Activated CD4-positive, alpha-beta T cell treated with anti-CD3 and anti-CD28 coated beads, Interleukin-2, amount 50 U/mL, for 24 hours (primary cell): ENCODE results near the gene FGD3.
A peak's percentile ranks its signal among the peaks of the same experiment; 100 is the strongest.

Experiments used
- DNase-seq, 2 donors: peaks; one replicate each; pipeline ENCODE4 v3.0.0-alpha.2; 2020; ENCODE audit warnings: low read depth in 1 of 2, low spot score in 1 of 2

Gene FGD3

GRCh38 chr9:93052791-93053540 is 105.6 kb downstream of the FGD3 start:
- no peak for DNase-seq

- DNase-seq, result no peak
Observed at GRCh38 chr9:93053781-93054331, 106.5 kb downstream of the FGD3 start.

- DNase-seq, result no peak
Observed at GRCh38 chr9:93054758-93055704, 107.7 kb downstream of the FGD3 start.

GRCh38 chr9:93057042-93057702 is 109.8 kb downstream of the FGD3 start:
- no peak for DNase-seq

GRCh38 chr9:93057703-93058354 is 110.5 kb downstream of the FGD3 start:
- no peak for DNase-seq

- peak; percentile 25 to 30 for DNase-seq
Observed at GRCh38 chr9:93058355-93059010, 111.2 kb downstream of the FGD3 start, which contains the start of gene SUSD3. Gene SUSD3, plus strand, starts transcription at chr9:93058701. Its CDS starts 42 bp downstream, at chr9:93058743.

GRCh38 chr9:93059011-93059714 is 111.8 kb downstream of the FGD3 start:
- DNase-seq, result no peak

DNA sequence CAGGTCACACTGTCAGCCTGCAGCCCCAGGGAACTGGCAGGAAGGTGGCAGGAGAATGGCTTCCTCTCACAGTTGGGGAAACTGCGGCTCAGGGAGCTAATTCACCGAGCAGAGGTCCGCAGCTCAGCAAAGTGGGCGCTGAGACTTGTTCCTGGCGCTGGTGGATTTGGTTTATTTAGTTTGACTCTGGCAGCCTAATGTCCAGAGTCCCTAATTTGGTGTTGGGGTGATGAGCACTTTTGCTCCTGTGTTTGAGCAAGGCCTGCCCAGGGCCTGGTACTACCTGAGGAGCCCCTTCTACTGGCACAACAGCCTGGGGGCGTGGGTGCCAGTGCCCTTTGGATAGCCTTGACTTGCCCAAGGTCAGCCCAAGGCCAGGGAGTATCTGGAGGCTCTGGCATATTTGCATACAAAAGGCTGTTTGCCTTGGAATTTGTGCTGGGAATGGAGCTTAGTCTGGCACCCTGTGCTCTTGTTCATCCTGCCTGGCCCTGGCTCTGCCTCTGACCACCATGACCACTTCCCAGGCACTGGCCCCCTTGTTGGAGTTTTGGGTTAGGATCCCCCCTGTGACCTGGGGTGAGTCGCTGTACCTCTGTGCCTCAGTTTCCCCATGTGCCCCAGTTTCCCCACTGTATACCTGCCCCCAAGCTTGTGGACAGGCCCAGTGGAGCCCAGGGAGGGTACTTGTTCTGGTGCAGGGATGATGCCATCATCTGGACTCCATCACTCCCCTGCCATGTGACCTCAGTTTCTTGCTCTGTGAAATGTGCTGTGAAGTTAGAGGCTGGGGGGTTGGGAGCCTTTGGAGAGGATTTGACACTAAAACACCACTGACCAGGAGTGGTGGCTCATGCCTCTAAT is 112.6 kb downstream of the FGD3 start:
- DNase-seq, result no peak

DNA sequence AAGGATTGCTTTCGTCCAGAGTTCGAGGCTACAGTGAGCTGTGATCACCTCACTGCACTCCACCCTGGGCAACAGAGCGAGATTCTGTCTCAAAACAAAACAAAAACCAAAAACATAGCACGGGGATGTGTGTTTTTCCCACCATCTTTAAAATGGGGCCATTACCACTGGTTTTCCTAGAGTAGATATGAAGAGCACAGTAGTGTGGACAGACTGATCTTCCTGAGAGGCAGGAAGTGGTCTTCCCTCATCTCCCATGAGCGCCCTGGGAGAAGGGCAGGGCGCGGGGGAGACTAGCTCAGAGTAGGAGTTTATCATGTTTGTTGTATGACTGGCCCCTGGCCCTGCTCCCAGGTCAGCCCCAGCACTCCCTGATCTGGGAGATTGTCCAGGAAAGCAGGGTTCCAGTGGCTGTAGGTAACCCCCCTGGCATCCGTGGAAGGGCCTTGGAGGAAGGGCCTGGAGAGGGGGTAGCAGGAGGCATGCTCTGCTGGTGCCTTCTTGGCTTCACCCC is 113.5 kb downstream of the FGD3 start:
- DNase-seq, result no peak

GRCh38 chr9:93061260-93061751 is 114.0 kb downstream of the FGD3 start:
- no peak for DNase-seq

DNA sequence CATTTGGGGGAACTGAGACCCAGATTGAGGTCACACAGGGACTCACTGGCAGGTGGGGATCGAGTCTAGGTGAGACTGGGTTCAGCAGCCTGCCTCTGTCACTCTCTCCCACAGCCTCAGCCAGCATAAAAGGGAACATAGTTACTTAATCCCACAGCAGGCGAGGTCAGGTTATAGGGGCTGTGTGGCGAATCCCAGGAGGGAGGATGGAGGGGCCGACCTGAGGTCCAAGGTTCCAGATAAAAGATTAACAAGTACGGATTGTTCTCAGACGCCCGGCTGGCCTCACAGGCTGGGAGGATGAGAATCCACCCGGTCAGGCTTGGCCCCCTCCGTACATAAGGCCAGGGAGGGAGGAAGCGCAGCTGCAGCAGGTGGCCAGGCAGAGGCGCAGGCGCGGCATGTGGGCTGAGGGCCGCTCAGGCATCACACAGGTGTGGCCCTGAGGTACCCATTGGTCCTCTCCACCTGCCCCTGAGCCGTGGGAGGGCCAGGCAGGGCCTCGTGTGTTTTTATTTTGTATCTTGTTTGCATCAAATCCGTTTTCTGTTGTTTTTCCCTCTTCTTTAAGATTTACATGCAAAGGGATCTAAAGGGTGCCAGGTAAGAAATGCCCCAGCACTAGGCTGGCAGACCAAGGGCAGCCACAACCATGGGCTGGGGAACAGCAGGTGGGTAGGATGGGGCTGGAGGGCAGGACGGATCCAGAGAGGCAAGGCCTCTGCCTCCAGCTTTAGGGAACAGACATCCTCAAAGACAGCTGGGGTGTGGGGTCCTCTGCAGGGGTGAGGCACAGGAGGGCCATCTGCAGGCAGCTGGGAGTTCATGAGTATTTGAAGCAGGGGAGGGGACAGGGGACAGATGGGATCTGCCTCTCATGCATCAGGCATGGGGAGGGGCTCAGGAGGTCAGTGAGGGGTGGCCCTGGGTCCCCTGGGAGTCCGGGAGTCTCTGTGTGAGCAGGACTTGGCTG is 114.8 kb downstream of the FGD3 start:
- no peak for DNase-seq

DNA sequence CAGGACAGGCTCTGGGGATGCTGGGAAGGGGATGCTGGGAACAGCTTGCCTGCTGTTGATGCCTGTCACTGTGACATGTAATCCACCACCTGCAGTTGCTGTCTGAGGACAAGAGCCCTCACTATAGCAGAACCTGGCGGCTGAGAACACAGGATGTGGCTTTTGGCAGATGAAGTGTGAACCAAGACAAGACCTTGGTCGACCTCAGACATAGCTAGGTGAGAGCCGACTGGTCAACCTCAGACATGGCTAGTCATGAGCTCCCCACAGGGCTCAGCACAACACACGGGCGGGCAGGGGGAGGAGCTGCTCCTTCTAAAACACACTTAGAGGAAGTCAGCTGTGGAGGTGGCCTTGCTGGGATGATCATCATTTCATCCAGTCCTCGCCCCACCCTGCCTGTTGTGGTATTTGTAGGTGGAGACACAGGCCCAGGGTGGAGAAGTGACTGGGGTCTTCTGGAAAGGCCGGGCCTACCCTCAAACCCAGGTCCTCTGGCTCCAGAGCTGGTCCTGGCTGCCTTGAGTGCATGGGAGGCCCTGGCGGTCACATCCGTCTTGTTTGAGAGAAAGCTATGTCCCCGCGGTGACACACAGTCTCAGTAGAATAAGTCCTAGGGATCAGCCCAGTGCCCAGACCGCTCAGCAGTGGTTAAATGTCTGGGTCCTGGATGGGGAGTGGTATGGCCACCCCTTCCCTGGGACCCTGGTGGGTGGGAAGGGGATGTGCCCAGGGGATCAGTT is 117.2 kb downstream of the FGD3 start:
- peak; percentile 60 to 88 for DNase-seq

DNA sequence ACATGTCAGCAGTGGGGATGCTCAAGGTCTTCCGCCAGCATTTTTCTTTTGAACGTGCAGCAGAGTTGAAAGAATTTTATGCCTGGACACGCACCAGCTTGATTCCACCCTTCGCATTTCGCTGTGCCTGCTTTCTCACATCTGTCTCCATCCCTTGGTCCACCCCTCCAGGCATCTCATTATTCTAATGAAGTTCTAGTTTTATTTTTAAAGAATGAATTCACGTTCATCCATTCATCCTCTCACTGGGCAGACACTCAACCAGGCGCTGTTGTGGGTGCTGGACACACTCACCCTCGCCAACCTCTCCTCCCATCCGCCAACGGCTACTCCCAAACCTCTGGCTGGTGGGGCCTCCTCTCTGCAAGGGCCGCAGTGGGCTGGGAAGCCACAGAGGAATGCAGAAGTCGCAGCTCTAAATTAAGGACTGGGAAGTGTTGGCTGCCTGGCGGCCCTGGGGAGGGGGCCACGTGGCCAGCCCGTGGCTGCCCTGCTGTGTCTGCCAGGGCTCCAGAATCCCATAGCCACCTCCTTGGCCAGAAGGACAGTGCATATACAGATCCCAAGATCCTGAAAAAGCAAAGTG is 117.9 kb downstream of the FGD3 start:
- no peak for DNase-seq

- DNase-seq, result no peak
Observed at GRCh38 chr9:93066978-93067603, 119.8 kb downstream of the FGD3 start.

GRCh38 chr9:93068956-93069355 is 121.6 kb downstream of the FGD3 start:
- DNase-seq, result no peak

DNA sequence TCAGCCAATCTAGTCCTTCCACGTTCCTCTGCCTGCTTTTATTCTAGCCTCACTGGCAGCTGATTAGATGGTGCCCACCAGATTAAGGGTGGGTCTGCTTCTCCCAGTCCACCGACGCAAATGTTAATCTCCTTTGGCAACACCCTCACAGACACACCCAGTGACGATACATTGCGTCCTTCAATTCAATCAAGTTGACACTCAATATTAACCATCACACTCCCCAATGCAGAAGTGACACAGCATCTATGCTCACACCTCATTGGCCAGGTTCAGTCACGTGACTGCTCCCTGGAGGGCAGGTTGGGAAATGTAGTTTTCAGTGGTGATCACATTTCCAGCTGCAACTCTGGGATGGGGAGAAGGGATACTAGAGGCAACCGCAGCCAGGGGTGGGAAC is 124.1 kb downstream of the FGD3 start:
- DNase-seq, result no peak
